GM12892 (cell line): ENCODE measurements around the gene SCP2.

ENCODE experiments used
- POLR2A ChIP-seq: IDR thresholded peaks from 2 replicates; pipeline ENCODE4 v1.6.1; 2011; ENCODE audit warnings: low read depth, low read length, control low read depth
- TAF1 ChIP-seq: IDR thresholded peaks from 2 replicates; pipeline ENCODE4 v1.6.1; 2011; ENCODE audit warnings: low read depth, mild to moderate bottlenecking, control low read depth, low read length, borderline replicate concordance

GRCh38 chr1:53077599-53077965 is 150.5 kb downstream of the SCP2 start:
- no peak for TF ChIP-seq POLR2A
- no peak for TF ChIP-seq TAF1
